Endothelial cell of umbilical vein (primary cell): Measurements from ENCODE around the gene MRPL54. TPM values are rescaled to one million over a fixed set of nuclear protein-coding genes. Genes with fewer than 3 reads are reported as not detected.

Experiments used
- BruUV-seq: library from RNA; stranded (reverse); fragments of 400-500 nt; replicated peaks from 2 replicates; lab custom pipeline; 2021; lab: Mats Ljungman, UMichigan
- CTCF ChIA-PET: fragments of 300-600, 350-600 bp; sonication (Branson Sonifier 250); formaldehyde crosslinking; loops from one replicate; lab custom pipeline; 2021; ENCODE audit warnings: antibody characterized with exemption, inconsistent platforms; lab: Charles Lee
- POLR2A ChIA-PET: fragments of 300-600, 350-600 bp; sonication (Branson Sonifier 250); formaldehyde crosslinking; loops from one replicate; lab custom pipeline; 2021; ENCODE audit warnings: antibody characterized with exemption, inconsistent platforms; lab: Charles Lee
- DNase-seq: peaks from one replicate; pipeline ENCODE4 v3.0.0-alpha.2; 2011; ENCODE audit warnings: low read depth, low spot score
- FAIRE-seq: peaks from 2 replicates; lab custom pipeline; 2011; peaks lifted over from hg19 to GRCh38; lab: Jason Lieb, UNC
- H2AFZ ChIP-seq: 2 replicates; pipeline ENCODE4 v1.6.0; 2012; ENCODE audit warnings: low read depth, low read length, control low read depth, inconsistent platforms
- H3K27ac ChIP-seq: 2 replicates; pipeline ENCODE4 v1.5.1; 2011; ENCODE audit warnings: low read depth, mild to moderate bottlenecking, control low read depth, low read length, moderate library complexity; ENCODE audit not compliant: insufficient read depth
- H3K27me3 ChIP-seq, 2 experiments: 2 replicates each; pipeline versions ENCODE4 v1.6.0 to v1.6.1; 2011; ENCODE audit warnings: low read length in 2 of 2, mixed read lengths in 1 of 2; ENCODE audit not compliant: control insufficient read depth in 2 of 2, insufficient read depth in 2 of 2
- H3K36me3 ChIP-seq, 2 experiments: 2 replicates in 1 of 2; 3 replicates in 1 of 2; pipeline ENCODE4 v1.5.1; 2011; ENCODE audit warnings: low read length in 2 of 2, mild to moderate bottlenecking in 1 of 2, moderate library complexity in 1 of 2; ENCODE audit not compliant: control insufficient read depth in 2 of 2, insufficient read depth in 2 of 2; ENCODE audit errors: extremely low read depth in 1 of 2
- H3K4me1 ChIP-seq: 3 replicates; pipeline ENCODE4 v1.5.1; 2011; ENCODE audit warnings: mild to moderate bottlenecking, low read length; ENCODE audit not compliant: control insufficient read depth, insufficient read depth; ENCODE audit errors: extremely low read depth
- H3K4me2 ChIP-seq: 2 replicates; pipeline ENCODE4 v1.6.1; 2011; ENCODE audit warnings: low read length, control low read depth, mixed read lengths; ENCODE audit not compliant: insufficient read depth
- H3K4me3 ChIP-seq, 3 experiments: fragments of 200-600 bp in 1 of 3; sonication (generic), shearing (Covaris generic) in 1 of 3; replicated peaks in 1 of 3; 2 replicates each; pipeline ENCODE4 v1.5.1; 2011 to 2016; ENCODE audit warnings: control low read depth in 3 of 3, low read length in 3 of 3, mild to moderate bottlenecking in 2 of 3, inconsistent platforms in 1 of 3, low read depth in 1 of 3, moderate library complexity in 1 of 3; ENCODE audit not compliant: insufficient read depth in 1 of 3
- H3K79me2 ChIP-seq: 2 replicates; pipeline ENCODE4 v1.6.0; 2012; ENCODE audit warnings: low read length, inconsistent platforms; ENCODE audit not compliant: control insufficient read depth, insufficient read depth
- H3K9ac ChIP-seq: replicated peaks from 2 replicates; pipeline ENCODE3; 2011; ENCODE audit warnings: low read length, control low read depth; ENCODE audit not compliant: insufficient read depth; ENCODE audit errors: extremely low read depth
- H3K9me1 ChIP-seq: replicated peaks from 3 replicates; pipeline ENCODE4 v1.6.0; 2011; ENCODE audit warnings: mild to moderate bottlenecking, low read length; ENCODE audit not compliant: control insufficient read depth, insufficient read depth; ENCODE audit errors: extremely low read depth
- H3K9me3 ChIP-seq: replicated peaks from 2 replicates; pipeline ENCODE4 v1.5.1; 2012; ENCODE audit warnings: low read length, inconsistent platforms; ENCODE audit not compliant: control insufficient read depth, insufficient read depth
- H4K20me1 ChIP-seq: replicated peaks from 2 replicates; pipeline ENCODE3; 2011; ENCODE audit warnings: mild to moderate bottlenecking, low read length; ENCODE audit not compliant: control insufficient read depth, insufficient read depth; ENCODE audit errors: extremely low read depth
- EZH2 ChIP-seq: IDR thresholded peaks from 2 replicates; pipeline ENCODE4 v1.6.1; 2012; ENCODE audit warnings: borderline replicate concordance, low read depth, mild to moderate bottlenecking, moderate library complexity, low read length, inconsistent platforms; ENCODE audit not compliant: severe bottlenecking
- FOS ChIP-seq: IDR thresholded peaks from 2 replicates; pipeline ENCODE4 v1.6.1; 2011; ENCODE audit warnings: mild to moderate bottlenecking, low read length, moderate library complexity, borderline replicate concordance; ENCODE audit not compliant: insufficient read depth
- GATA2 ChIP-seq: IDR thresholded peaks from 2 replicates; pipeline ENCODE4 v1.7.0; 2011; ENCODE audit warnings: low read depth, mild to moderate bottlenecking, moderate library complexity, mixed read lengths, low read length; ENCODE audit not compliant: insufficient read length, insufficient read depth
- JUN ChIP-seq: IDR thresholded peaks from 2 replicates; pipeline ENCODE4 v1.6.1; 2011; ENCODE audit warnings: borderline replicate concordance, low read depth; ENCODE audit not compliant: insufficient read length, insufficient read depth
- MYC ChIP-seq: IDR thresholded peaks from one replicate; pipeline ENCODE4 v1.6.1; 2011; ENCODE audit warnings: mild to moderate bottlenecking, low read depth, low read length
- POLR2A ChIP-seq: IDR thresholded peaks from 2 replicates; pipeline ENCODE4 v1.6.1; 2012; ENCODE audit warnings: low read depth, mild to moderate bottlenecking, control low read depth, low read length
- POLR2AphosphoS5 ChIP-seq: IDR thresholded peaks from 2 replicates; pipeline ENCODE4 v1.6.1; 2012; ENCODE audit warnings: low read depth, mild to moderate bottlenecking, control low read depth, low read length, moderate library complexity; ENCODE audit not compliant: insufficient read depth
- dilution Hi-C: fragments of 300-500 bp; cut with MboI; formaldehyde crosslinking; loops from one replicate; pipeline ENCODE4 v1.15.0; 2019; ENCODE audit warnings: low sequenced_read_pairs; ENCODE audit not compliant: extremely low pct_ligation_motif_present
- intact Hi-C: fragments of 100-400 bp; cut with micrococcal nuclease; formaldehyde crosslinking; loops from one replicate; pipeline ENCODE4 v1.10.0; 2022
- polyA plus RNA-seq, 4 experiments: library from polyadenylated mRNA; depleted of rRNA in 3 of 4; stranded (reverse) in 3 of 4; unstranded in 1 of 4; fragments of >200 nt; gene quantifications; 2 replicates each; pipeline versions ENCODE4 v1.2.1 to v1.2.3, GENCODE V29; 2011 to 2012; ENCODE audit warnings: missing spikeins in 1 of 4
- total RNA-seq: library from RNA; stranded (reverse); gene quantifications from 2 replicates; pipeline ENCODE4 v1.2.3, GENCODE V29; 2021
- TF ChIP-seq, protein P1 (sequence below), 2 donors: IDR thresholded peaks; 1 replicate in 1 of 2; 2 replicates in 1 of 2; pipeline ENCODE4 v1.5.1; 2011; ENCODE audit warnings: low read length in 2 of 2, mild to moderate bottlenecking in 2 of 2, moderate library complexity in 2 of 2, control low read depth in 1 of 2, inconsistent platforms in 1 of 2, low read depth in 1 of 2; ENCODE audit not compliant: insufficient read depth in 1 of 2; ENCODE audit errors: extremely low read depth in 1 of 2
- TF ChIP-seq, protein P2 (sequence below): IDR thresholded peaks from 2 replicates; pipeline ENCODE4 v1.6.1; 2011; ENCODE audit not compliant: insufficient read depth, insufficient read length

The MRPL54 gene
- total and polyA plus RNA-seq, 2 donors (not counting 3 experiments of a cell fraction or from before 2014, with no cell fraction given) = 76.3 to 93.1 TPM

DNA sequence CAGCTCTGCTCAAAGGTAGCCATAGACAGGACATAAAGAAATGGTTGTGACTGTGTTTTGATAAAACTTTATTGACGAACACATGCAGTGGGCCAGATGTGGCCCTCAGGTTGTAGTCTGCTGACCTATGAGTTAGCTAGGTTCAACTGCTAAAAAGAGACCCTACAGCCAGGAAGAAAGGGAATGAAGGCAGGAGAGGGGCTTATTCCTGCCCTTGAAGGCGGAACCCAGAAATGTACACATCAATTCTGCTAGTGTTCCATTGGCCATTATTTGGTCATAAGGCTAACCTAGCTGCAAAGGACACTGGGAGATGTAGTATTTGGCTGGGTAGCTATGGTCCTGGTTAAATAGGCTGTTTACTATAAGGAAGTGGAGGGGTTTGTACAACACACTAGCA, 19.0 kb upstream of the MRPL54 start:
- Histone ChIP-seq H3K9me1 (no peaks in the 10 kb centered on the region), H3K9me3 (no peaks in the 10 kb centered on the region), H3K9ac (no peak overlapping the region), H3K36me3 (no peaks in the 10 kb centered on the region), H4K20me1 (no peaks in the 10 kb centered on the region), H3K4me2 (no peak overlapping the region), H2AFZ (no peak overlapping the region), H3K4me1 (no peaks in the 10 kb centered on the region), H3K4me3 (no peak overlapping the region), H3K79me2 (no peaks in the 10 kb centered on the region), H3K27ac (no peak overlapping the region), H3K27me3 (no peaks in the 10 kb centered on the region)
- dilution Hi-C loops = no loop called here
- ChIA-PET POLR2A (no interaction called here), CTCF (interaction anchor here (1.0 kb wide), 1 partner anchor 78 kb away, joined by 3 read pairs; no protein-coding TSS in a partner anchor)
- intact Hi-C loops = no loop called here
- FAIRE-seq (peak; percentile 64), DNase-seq (peak; percentile 15)
- BruUV-seq = no TSS peak
- TF ChIP-seq MYC = no peak
- no peak for TF ChIP-seq JUN
- TF ChIP-seq, protein P1, sequence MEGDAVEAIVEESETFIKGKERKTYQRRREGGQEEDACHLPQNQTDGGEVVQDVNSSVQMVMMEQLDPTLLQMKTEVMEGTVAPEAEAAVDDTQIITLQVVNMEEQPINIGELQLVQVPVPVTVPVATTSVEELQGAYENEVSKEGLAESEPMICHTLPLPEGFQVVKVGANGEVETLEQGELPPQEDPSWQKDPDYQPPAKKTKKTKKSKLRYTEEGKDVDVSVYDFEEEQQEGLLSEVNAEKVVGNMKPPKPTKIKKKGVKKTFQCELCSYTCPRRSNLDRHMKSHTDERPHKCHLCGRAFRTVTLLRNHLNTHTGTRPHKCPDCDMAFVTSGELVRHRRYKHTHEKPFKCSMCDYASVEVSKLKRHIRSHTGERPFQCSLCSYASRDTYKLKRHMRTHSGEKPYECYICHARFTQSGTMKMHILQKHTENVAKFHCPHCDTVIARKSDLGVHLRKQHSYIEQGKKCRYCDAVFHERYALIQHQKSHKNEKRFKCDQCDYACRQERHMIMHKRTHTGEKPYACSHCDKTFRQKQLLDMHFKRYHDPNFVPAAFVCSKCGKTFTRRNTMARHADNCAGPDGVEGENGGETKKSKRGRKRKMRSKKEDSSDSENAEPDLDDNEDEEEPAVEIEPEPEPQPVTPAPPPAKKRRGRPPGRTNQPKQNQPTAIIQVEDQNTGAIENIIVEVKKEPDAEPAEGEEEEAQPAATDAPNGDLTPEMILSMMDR (IDR thresholded peaks at IDR 0.05; ENCODE audit: extremely low read depth in 1 of 2, insufficient read depth in 1 of 2, low read depth in 1 of 2, low read length in 2 of 2) = no peak
- no peak for TF ChIP-seq GATA2
- no peak for TF ChIP-seq POLR2A
- TF ChIP-seq, protein P2, sequence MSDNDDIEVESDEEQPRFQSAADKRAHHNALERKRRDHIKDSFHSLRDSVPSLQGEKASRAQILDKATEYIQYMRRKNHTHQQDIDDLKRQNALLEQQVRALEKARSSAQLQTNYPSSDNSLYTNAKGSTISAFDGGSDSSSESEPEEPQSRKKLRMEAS = no peak
- TF ChIP-seq FOS = no peak
- TF ChIP-seq POLR2AphosphoS5 = no peak
- TF ChIP-seq EZH2 = no peak
